Spleen (tissue), 7 donors: ENCODE data around the gene FKBP10.

Experiments
- CTCF ChIP-seq, 11 experiments: fragments of 200-600 bp in 7 of 11; fragments of 450-650 bp in 4 of 11; sonication (generic) in 4 of 11; IDR thresholded peaks in 8 of 11; conservative IDR thresholded peaks in 3 of 11; 1 replicate in 7 of 11; 2 replicates in 4 of 11; pipeline versions ENCODE4 v1.4.0 to v1.8.0; 2016 to 2021; ENCODE audit warnings: antibody characterized with exemption in 11 of 11, inconsistent platforms in 4 of 11, mild to moderate bottlenecking in 1 of 11
- POLR2A ChIP-seq, 3 donors: fragments of 450-650 bp; IDR thresholded peaks; one replicate each; pipeline ENCODE4 v1.5.1; 2017; ENCODE audit warnings: antibody characterized with exemption in 3 of 3, mild to moderate bottlenecking in 1 of 3
- donor health status: DM: no; HTN: no; CAD: no; lungs with moderate emphysema.
- donor health status: DM: no; HTN: no; CAD: no.
- donor health status: DM: no; HTN: no; CAD: no.

GRCh38 chr17:41763327-41763726, 49.5 kb upstream of the FKBP10 start:
- no peak for TF ChIP-seq CTCF (IDR thresholded peaks at IDR 0.05 in 8 of 11, conservative IDR thresholded peaks at IDR 0.05 in 3 of 11)
- TF ChIP-seq POLR2A (IDR thresholded peaks at IDR 0.05), result no peak
